ENCODE measurements around the gene LPIN3.

LPIN3 gene

GRCh38 chr20:41367393-41367695 is 26.7 kb downstream of the LPIN3 start:
- DNase-seq, result no peak

- DNase-seq, result no peak
Measured at GRCh38 chr20:41367956-41368355, 27.3 kb downstream of the LPIN3 start.

GRCh38 chr20:41369673-41370072 is 29.1 kb downstream of the LPIN3 start:
- no peak for DNase-seq

- no peak for DNase-seq
Measured at GRCh38 chr20:41370176-41370575, 29.6 kb downstream of the LPIN3 start.

GRCh38 chr20:41371371-41371770 is 30.8 kb downstream of the LPIN3 start:
- DNase-seq, result no peak

GRCh38 chr20:41373251-41373783 is 32.7 kb downstream of the LPIN3 start:
- DNase-seq, result no peak

- DNase-seq, result no peak
Measured at GRCh38 chr20:41373931-41374920, 33.6 kb downstream of the LPIN3 start.

GRCh38 chr20:41375846-41376245 is 35.2 kb downstream of the LPIN3 start:
- DNase-seq, result no peak

- DNase-seq, result no peak
Measured at GRCh38 chr20:41376349-41376748, 35.7 kb downstream of the LPIN3 start.

GRCh38 chr20:41377275-41377674 is 36.7 kb downstream of the LPIN3 start:
- DNase-seq, result no peak

GRCh38 chr20:41379551-41379950 is 38.9 kb downstream of the LPIN3 start:
- no peak for DNase-seq

GRCh38 chr20:41380551-41381193 is 40.1 kb downstream of the LPIN3 start:
- no peak for DNase-seq

- DNase-seq, result no peak
Measured at GRCh38 chr20:41382791-41383305, 42.2 kb downstream of the LPIN3 start.

- DNase-seq, result no peak
Measured at GRCh38 chr20:41386502-41387427, 46.1 kb downstream of the LPIN3 start.

- no peak for DNase-seq
Measured at GRCh38 chr20:41387444-41387851, 46.8 kb downstream of the LPIN3 start.

GRCh38 chr20:41390889-41391288 is 50.3 kb downstream of the LPIN3 start:
- no peak for DNase-seq

GRCh38 chr20:41391587-41392001 is 51.0 kb downstream of the LPIN3 start:
- DNase-seq, result no peak

GRCh38 chr20:41392295-41392694 is 51.7 kb downstream of the LPIN3 start:
- DNase-seq, result no peak

- no peak for DNase-seq
Measured at GRCh38 chr20:41392871-41393704, 52.5 kb downstream of the LPIN3 start.

- DNase-seq, result no peak
Measured at GRCh38 chr20:41393705-41394066, 53.1 kb downstream of the LPIN3 start.

- no peak for DNase-seq
Measured at GRCh38 chr20:41394081-41394480, 53.5 kb downstream of the LPIN3 start.
